HFFc6 (cell line): ENCODE measurements around the gene PROM1. TPM values are rescaled to one million over a fixed set of nuclear protein-coding genes. Genes with fewer than 3 reads are reported as not detected.

Experiments used
- DNase-seq: peaks from one replicate; pipeline ENCODE4 v3.0.0-alpha.2; 2018
- H3K27ac Mint-ChIP-seq: 2 replicates; pipeline ENCODE4 v1.8.0; 2020; ENCODE audit warnings: mild to moderate bottlenecking, mixed read lengths
- H3K27me3 Mint-ChIP-seq: 2 replicates; pipeline ENCODE4 v1.8.0; 2021; ENCODE audit warnings: mild to moderate bottlenecking, moderate library complexity, mixed read lengths; ENCODE audit not compliant: insufficient read depth
- H3K36me3 Mint-ChIP-seq: 2 replicates; pipeline ENCODE4 v1.8.0; 2021; ENCODE audit warnings: low read depth, mixed read lengths
- H3K4me1 Mint-ChIP-seq: 2 replicates; pipeline ENCODE4 v1.8.0; 2020; ENCODE audit warnings: low read depth, mixed read lengths
- H3K4me3 Mint-ChIP-seq: 2 replicates; pipeline ENCODE4 v1.8.0; 2020; ENCODE audit warnings: mild to moderate bottlenecking, moderate library complexity, mixed read lengths
- H3K9me3 Mint-ChIP-seq: 2 replicates; pipeline ENCODE4 v1.8.0; 2020; ENCODE audit warnings: mild to moderate bottlenecking, mixed read lengths
- CTCF ChIP-seq: fragments of 200-600 bp; sonication (generic); IDR thresholded peaks from 2 replicates; pipeline ENCODE4 v1.5.0; 2021; ENCODE audit warnings: antibody characterized with exemption, mild to moderate bottlenecking
- long read RNA-seq: library from polyadenylated mRNA; unstranded; transcript quantifications from one replicate; pipeline ENCODE4 v2.0.0, GENCODE V29; 2019
- total RNA-seq, 6 experiments: library from RNA; stranded (reverse); fragmentation: NEBNext Ultra II Directional; extraction: Animal tissue kit (Norgen Biotek cat#: 25700); gene quantifications; 2 replicates in 1 of 6; 3 replicates in 5 of 6; pipeline ENCODE4 v1.2.3, GENCODE V29; 2021

The PROM1 gene
- total RNA-seq: under 1 TPM in 1 of 6 experiments, not detected in 5; 0.28 TPM
- long read RNA-seq: 0 reads

- H3K4me1 Mint-ChIP-seq: no peaks in the 10 kb centered on the region
- no peaks in the 10 kb centered on the region for H3K36me3 Mint-ChIP-seq
- DNase-seq: no peak
- no peak within 1 kb of the TSS for H3K27ac Mint-ChIP-seq
- no peak for TF ChIP-seq CTCF
- no peak within 1 kb of the TSS for H3K4me3 Mint-ChIP-seq
- peaks cover 51% of the 10 kb centered on the region for H3K27me3 Mint-ChIP-seq
- H3K9me3 Mint-ChIP-seq: no peaks in the 10 kb centered on the region
Measured at GRCh38 chr4:16083241-16084191, at the start of gene PROM1. Gene PROM1, minus strand, starts transcription at chr4:16084023. Its CDS starts 8,117 bp downstream, at chr4:16075906.

- Mint-ChIP-seq H3K9me3 (no peaks in the 10 kb centered on the region; the same call in 1 of the 2 replicates), H3K4me3 (no peak overlapping the region), H3K36me3 (no peaks in the 10 kb centered on the region; the same call in 1 of the 2 replicates), H3K27ac (no peak overlapping the region), H3K4me1 (no peaks in the 10 kb centered on the region), H3K27me3 (peaks cover 32% of the 10 kb centered on the region)
- TF ChIP-seq CTCF: no peak
- no peak for DNase-seq
Measured at GRCh38 chr4:16133406-16133805, 49.6 kb upstream of the PROM1 start.

- Mint-ChIP-seq H3K27ac (no peak overlapping the region), H3K4me1 (no peaks in the 10 kb centered on the region), H3K36me3 (no peaks in the 10 kb centered on the region; the same call in 1 of the 2 replicates), H3K4me3 (no peak overlapping the region), H3K9me3 (no peaks in the 10 kb centered on the region; the same call in 1 of the 2 replicates), H3K27me3 (peaks cover 24% of the 10 kb centered on the region)
- no peak for TF ChIP-seq CTCF
- no peak for DNase-seq
Measured at GRCh38 chr4:16131293-16131692, 47.5 kb upstream of the PROM1 start.

- no peaks in the 10 kb centered on the region for H3K4me1 Mint-ChIP-seq
- DNase-seq: no peak
- TF ChIP-seq CTCF: no peak
- H3K27ac Mint-ChIP-seq: no peak overlapping the region
- peaks cover 29% of the 10 kb centered on the region for H3K27me3 Mint-ChIP-seq
- H3K9me3 Mint-ChIP-seq: no peaks in the 10 kb centered on the region; the same call in 1 of the 2 replicates
- no peak overlapping the region for H3K4me3 Mint-ChIP-seq
- no peaks in the 10 kb centered on the region; the same call in 1 of the 2 replicates for H3K36me3 Mint-ChIP-seq
Measured at GRCh38 chr4:16129336-16129735, 45.5 kb upstream of the PROM1 start.

GRCh38 chr4:16126714-16127113 is 42.9 kb upstream of the PROM1 start:
- Mint-ChIP-seq H3K4me3 (no peak overlapping the region), H3K27ac (no peak overlapping the region), H3K36me3 (no peaks in the 10 kb centered on the region), H3K4me1 (no peaks in the 10 kb centered on the region), H3K27me3 (peaks cover 35% of the 10 kb centered on the region), H3K9me3 (no peaks in the 10 kb centered on the region)
- TF ChIP-seq CTCF: no peak
- DNase-seq: no peak
